ENCODE results near the gene MYCN.

- TF ChIP-seq CTCF (IDR thresholded peaks at IDR 0.05; ENCODE audit: low read length) (no peak), EZH2 (optimal IDR thresholded peaks at IDR 0.05; ENCODE audit: low read depth, low read length) (no peak)
These were observed 52.9 kb downstream of the MYCN start for GRCh38 chr2:15993232-15993610.
